Thyroid gland (tissue), 4 donors: ENCODE results near the gene GPHA2. TPM values are rescaled to one million over a fixed set of nuclear protein-coding genes. Genes with fewer than 3 reads are reported as not detected.

ENCODE experiments used
- DNase-seq, 2 donors: peaks; one replicate each; pipeline ENCODE4 v3.0.0-alpha.2; 2019
- H3K27ac ChIP-seq, 3 donors: fragments of 200-600 bp; sonication (generic); 1 replicate in 2 of 3; 2 replicates in 1 of 3; pipeline ENCODE4 v1.5.1; 2016 to 2019; ENCODE audit warnings: mild to moderate bottlenecking in 1 of 3, moderate library complexity in 1 of 3
- H3K27me3 ChIP-seq: fragments of 200-600 bp; sonication (generic); one replicate; pipeline ENCODE4 v1.5.1; 2019
- H3K36me3 ChIP-seq, 2 donors: fragments of 200-600 bp; sonication (generic); one replicate each; pipeline ENCODE4 v1.5.1; 2016 to 2019
- H3K4me1 ChIP-seq, 2 donors: fragments of 200-600 bp; sonication (generic); one replicate each; pipeline ENCODE4 v1.5.1; 2017 to 2019
- H3K4me3 ChIP-seq, 3 donors: fragments of 200-600 bp; sonication (generic); replicated peaks in 1 of 3; 1 replicate in 2 of 3; 2 replicates in 1 of 3; pipeline ENCODE4 v1.5.1; 2016; ENCODE audit warnings: mild to moderate bottlenecking in 1 of 3
- H3K9me3 ChIP-seq: fragments of 200-600 bp; sonication (generic); one replicate; pipeline ENCODE4 v1.5.1; 2017
- CTCF ChIP-seq, 6 experiments: fragments of 200-600 bp in 3 of 6; fragments of 450-650 bp in 3 of 6; sonication (generic) in 3 of 6; IDR thresholded peaks; one replicate each; pipeline ENCODE4 v1.5.1; 2016 to 2019; ENCODE audit warnings: antibody characterized with exemption in 6 of 6, mild to moderate bottlenecking in 2 of 6, inconsistent platforms in 1 of 6, moderate library complexity in 1 of 6
- POLR2A ChIP-seq, 2 donors: fragments of 450-650 bp; IDR thresholded peaks; one replicate each; pipeline ENCODE4 v1.6.1; 2017; ENCODE audit warnings: antibody characterized with exemption in 2 of 2, mild to moderate bottlenecking in 2 of 2, moderate library complexity in 1 of 2
- WGBS, 2 donors: methylation state at CpG; one replicate each; pipeline ENCODE4 v1.1.5; 2017; 5-methylcytosine and 5-hydroxymethylcytosine counted together
- intact Hi-C: fragments of 100-400 bp; cut with DNase I; formaldehyde crosslinking; loops from one replicate; pipeline ENCODE4 v1.15.1; 2023
- total RNA-seq, 4 donors: library from RNA; depleted of rRNA; stranded (reverse); fragments of >200 nt; gene quantifications; one replicate each; pipeline ENCODE4 v1.2.3, GENCODE V29; 2016

GPHA2 gene
- total RNA-seq, 4 donors from 2014 or later: 0.94 TPM; not detected in 3

- Histone ChIP-seq H3K27ac (no peak overlapping the region), H3K9me3 (no peaks in the 10 kb centered on the region), H3K27me3 (no peaks in the 10 kb centered on the region), H3K4me1 (peaks cover 9 to 18% of the 10 kb centered on the region in 2 donors), H3K4me3 (peak overlapping the region in 1 of 3 donors; percentile 92), H3K36me3 (peaks cover 11 to 30% of the 10 kb centered on the region in 2 donors)
- DNase-seq: peak; percentile 25
- intact Hi-C loops: loop anchor here (5.0 kb wide), 1 partner anchor 692 kb away; the partner anchor contains the start of gene PCNX3
- 49 to 64% methylated on average over 4 to 19 of the region's 24 CpGs for WGBS, 2 donors
- TF ChIP-seq CTCF (IDR thresholded peaks at IDR 0.05) (no peak), POLR2A (IDR thresholded peaks at IDR 0.05) (no peak)
Measured at GRCh38 chr11:64925536-64926436, 9.9 kb downstream of the GPHA2 start.

- Histone ChIP-seq H3K36me3 (peaks cover 2 to 21% of the 10 kb centered on the region in 2 donors), H3K27me3 (no peaks in the 10 kb centered on the region), H3K4me3 (peak overlapping the region; percentile 53 to 96 (median 92)), H3K27ac (peak overlapping the region; percentile 94 to 96 (median 95)), H3K4me1 (peaks cover 9 to 18% of the 10 kb centered on the region in 2 donors), H3K9me3 (no peaks in the 10 kb centered on the region)
- intact Hi-C loops: loop anchor here (5.0 kb wide), 2 partner anchors 102 to 692 kb away; partner anchors contain the start of genes PCNX3 and SNX15
- 1% methylated on average over 14 to 21 of the region's 24 CpGs for WGBS, 2 donors
- peak; percentile 33 to 36 for DNase-seq
- TF ChIP-seq POLR2A (IDR thresholded peaks at IDR 0.05): no peak
- no peak for TF ChIP-seq CTCF (IDR thresholded peaks at IDR 0.05)
Measured at GRCh38 chr11:64924910-64925284, 10.8 kb downstream of the GPHA2 start.

GRCh38 chr11:64923944-64924909, 11.5 kb downstream of the GPHA2 start, which contains the start of gene PPP2R5B:
TSS of gene PPP2R5B (plus strand) at chr11:64924689. CDS start at chr11:64925735, 1,046 bp downstream.
- H3K27me3 ChIP-seq: no peaks in the 10 kb centered on the region
- H3K36me3 ChIP-seq: peaks cover 0 to 15% of the 10 kb centered on the region in 2 donors
- H3K27ac ChIP-seq: peak within 1 kb of the TSS; percentile 94 to 96 (median 95)
- WGBS, 2 donors: 0% methylated on average over 10 to 18 of the region's 47 CpGs
- H3K9me3 ChIP-seq: no peaks in the 10 kb centered on the region
- H3K4me1 ChIP-seq: peaks cover 9 to 18% of the 10 kb centered on the region in 2 donors
- H3K4me3 ChIP-seq: peak within 1 kb of the TSS; percentile 53 to 96 (median 92)
- intact Hi-C loops: loop anchor here (5.0 kb wide), 1 partner anchor 103 kb away; the partner anchor contains the start of gene SNX15
- peak; percentile 95 for DNase-seq
- peak in 2 of 6 experiments; percentile 12 to 49 for TF ChIP-seq CTCF (IDR thresholded peaks at IDR 0.05)
- TF ChIP-seq POLR2A (IDR thresholded peaks at IDR 0.05): peak in 1 of 2 donors; percentile 84

- intact Hi-C loops: loop anchor here (5.0 kb wide), 1 partner anchor 104 kb away; the partner anchor contains the start of gene SNX15
- peaks cover 0 to 5% of the 10 kb centered on the region in 2 donors for H3K36me3 ChIP-seq
- no peaks in the 10 kb centered on the region for H3K9me3 ChIP-seq
- no peak overlapping the region for H3K27ac ChIP-seq
- TF ChIP-seq POLR2A (IDR thresholded peaks at IDR 0.05) (no peak), CTCF (IDR thresholded peaks at IDR 0.05) (no peak)
- peaks cover 12 to 23% of the 10 kb centered on the region in 2 donors for H3K4me1 ChIP-seq
- H3K4me3 ChIP-seq: peak overlapping the region in 1 of 3 donors; percentile 92
- DNase-seq: no peak
- no peaks in the 10 kb centered on the region for H3K27me3 ChIP-seq
- WGBS, 2 donors: 94% methylated on average over 7 to 11 of the region's 11 CpGs
Measured at GRCh38 chr11:64923151-64923661, 12.5 kb downstream of the GPHA2 start.
